Measurements from ENCODE around the gene OSBPL9.

DNA sequence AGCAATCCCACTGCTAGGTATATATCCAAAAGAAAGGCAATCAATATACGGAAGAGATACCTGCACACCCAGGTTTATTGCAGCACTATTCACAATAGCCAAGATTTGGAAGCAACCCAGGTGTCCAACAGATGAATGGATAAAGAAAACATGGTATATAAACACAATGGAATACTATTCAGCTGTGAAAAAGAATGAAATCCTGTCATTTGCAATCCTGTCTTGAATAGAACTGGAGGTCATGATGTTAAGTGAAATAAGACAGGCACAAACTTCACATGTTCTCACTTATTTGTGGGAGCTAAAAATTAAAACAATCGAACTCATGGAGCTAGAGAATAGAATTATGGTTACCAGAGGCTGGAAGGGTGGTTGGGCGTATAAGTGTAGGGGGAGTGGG is 101.0 kb downstream of the OSBPL9 start:
- TF ChIP-seq CTCF (IDR thresholded peaks at IDR 0.05) (no peak), ZFX (IDR thresholded peaks at IDR 0.05; ENCODE audit: borderline replicate concordance) (no peak)

All from 22Rv1 (cell line).